ENCODE measurements around the gene LRRC3C. TPM values are rescaled to one million over a fixed set of nuclear protein-coding genes. Genes with fewer than 3 reads are reported as not detected.
A peak's percentile ranks its signal among the peaks of the same experiment; 100 is the strongest.

The LRRC3C gene
- total RNA-seq, 2 donors from 2014 or later = not detected

DNA sequence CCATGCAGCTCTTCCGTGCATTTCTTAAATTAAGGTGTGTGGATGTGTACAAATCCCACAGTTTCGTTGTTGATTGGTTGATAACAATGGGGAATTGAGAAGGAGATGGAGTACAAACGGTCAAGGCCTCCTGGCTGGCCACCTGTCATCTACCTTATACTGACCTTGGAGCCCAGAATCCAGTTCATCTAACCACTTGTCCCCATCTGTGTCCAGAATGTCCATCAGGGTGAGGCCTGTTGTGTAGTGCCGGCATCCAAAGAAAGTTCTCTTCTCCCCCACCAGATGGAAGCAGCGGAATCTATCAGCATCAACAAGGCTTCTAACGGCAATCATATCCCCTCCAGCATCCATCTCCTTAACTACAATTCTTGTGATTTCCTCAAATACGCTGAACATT lies 10.6 kb upstream of the LRRC3C start:
- Mint-ChIP-seq H3K9me3 (no peaks in the 10 kb centered on the region), H3K27me3 (no peaks in the 10 kb centered on the region), H3K36me3 (peaks cover 15% of the 10 kb centered on the region), H3K4me3 (peak overlapping the region; percentile 11), H3K4me1 (ENCODE audit: low read depth in 2 of 2) (peaks cover 44 to 49% of the 10 kb centered on the region in 2 donors), H3K27ac (peak overlapping the region; percentile 70 to 83)
- no peak for ATAC-seq
- no peak for DNase-seq (ENCODE audit: low spot score)

DNA sequence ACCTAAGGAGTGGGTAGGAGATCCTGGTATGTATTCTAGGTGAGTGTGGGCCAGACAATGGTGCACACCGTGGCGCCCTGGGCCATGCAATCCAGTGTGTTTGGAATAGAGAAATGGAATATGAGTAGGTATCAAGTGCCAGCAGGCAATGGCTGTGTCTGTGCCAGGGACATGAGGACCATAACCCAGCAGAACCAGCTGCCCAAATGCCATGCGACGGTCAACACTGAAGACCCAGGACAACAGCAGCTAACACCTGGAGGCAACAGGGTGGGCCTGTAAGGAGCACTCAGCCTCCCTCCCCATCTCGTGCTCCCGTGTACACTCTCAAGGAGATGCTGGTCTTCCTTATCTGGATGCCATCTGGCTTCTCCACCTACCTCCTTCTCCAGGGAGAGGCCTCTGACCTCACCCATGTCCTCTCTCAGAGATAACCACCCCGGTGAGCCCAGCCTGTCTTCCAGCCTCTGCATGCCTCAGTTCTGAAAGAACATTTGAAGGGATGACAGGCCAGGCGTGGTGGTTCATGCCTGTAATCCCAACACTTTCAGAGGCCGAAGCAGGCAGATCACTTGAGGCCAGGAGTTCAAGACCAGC lies 8.3 kb upstream of the LRRC3C start:
- Mint-ChIP-seq H3K4me3 (no peak overlapping the region), H3K36me3 (peaks cover 8% of the 10 kb centered on the region), H3K9me3 (no peaks in the 10 kb centered on the region), H3K27ac (peak overlapping the region in 1 of 2 donors; percentile 70), H3K27me3 (no peaks in the 10 kb centered on the region), H3K4me1 (ENCODE audit: low read depth in 2 of 2) (peaks cover 53 to 56% of the 10 kb centered on the region in 2 donors)
- DNase-seq (ENCODE audit: low spot score) (no peak), ATAC-seq (no peak)

DNA sequence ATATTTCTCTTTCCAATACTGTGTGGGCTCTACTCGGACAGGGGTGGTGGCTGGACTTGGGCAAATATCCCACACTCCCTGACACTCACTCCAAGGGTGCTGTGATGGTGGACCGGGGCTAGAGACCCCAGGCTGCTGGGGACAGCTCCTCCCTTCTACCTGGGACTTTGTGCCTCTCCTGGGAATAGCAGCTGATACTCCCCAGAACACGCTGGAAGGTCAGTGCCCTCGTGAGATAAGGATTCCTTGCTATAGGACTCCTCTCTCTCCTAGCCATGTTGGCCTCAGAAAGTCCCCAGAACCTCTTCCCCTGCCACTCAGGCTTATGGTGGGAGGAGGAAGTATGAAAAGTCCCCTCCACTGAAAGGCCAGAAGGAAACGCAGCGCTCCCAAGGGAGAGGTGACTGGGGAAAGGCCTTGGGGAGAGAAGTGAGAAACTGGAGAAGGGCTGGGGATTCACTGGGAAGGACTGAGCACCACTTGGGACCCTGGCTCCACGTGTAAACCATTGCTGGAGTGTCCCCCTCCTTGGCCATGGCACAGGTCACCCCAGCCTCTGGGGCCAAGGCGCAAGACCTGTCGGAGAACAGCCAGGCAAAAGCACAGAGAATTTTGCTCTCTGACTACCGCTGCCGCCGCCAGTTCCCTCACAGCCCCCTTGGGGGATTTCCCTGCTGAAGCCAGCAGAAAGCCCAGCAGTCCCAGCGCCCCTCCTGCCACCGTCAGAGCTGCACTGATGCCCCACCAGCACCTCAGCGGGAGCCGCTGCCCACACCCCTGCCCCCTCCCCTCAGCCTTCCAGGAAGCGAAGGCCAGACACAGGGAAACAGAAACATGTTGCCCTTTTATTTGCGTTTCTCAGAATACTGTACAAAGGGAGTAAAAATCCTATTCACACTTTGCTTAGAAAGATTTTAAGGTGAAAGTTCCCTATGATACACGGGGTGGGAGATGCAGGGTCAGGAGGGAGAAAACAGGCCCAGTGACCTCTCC lies 7.0 kb upstream of the LRRC3C start:
- Mint-ChIP-seq H3K36me3 (peaks cover 8% of the 10 kb centered on the region), H3K4me1 (ENCODE audit: low read depth in 2 of 2) (peaks cover 60 to 70% of the 10 kb centered on the region in 2 donors), H3K27me3 (no peaks in the 10 kb centered on the region), H3K27ac (peak overlapping the region; percentile 84 to 91), H3K9me3 (no peaks in the 10 kb centered on the region), H3K4me3 (peak overlapping the region; percentile 56)
- ATAC-seq (peak; percentile 81 to 87), DNase-seq (ENCODE audit: low spot score) (peak; percentile 79)

DNA sequence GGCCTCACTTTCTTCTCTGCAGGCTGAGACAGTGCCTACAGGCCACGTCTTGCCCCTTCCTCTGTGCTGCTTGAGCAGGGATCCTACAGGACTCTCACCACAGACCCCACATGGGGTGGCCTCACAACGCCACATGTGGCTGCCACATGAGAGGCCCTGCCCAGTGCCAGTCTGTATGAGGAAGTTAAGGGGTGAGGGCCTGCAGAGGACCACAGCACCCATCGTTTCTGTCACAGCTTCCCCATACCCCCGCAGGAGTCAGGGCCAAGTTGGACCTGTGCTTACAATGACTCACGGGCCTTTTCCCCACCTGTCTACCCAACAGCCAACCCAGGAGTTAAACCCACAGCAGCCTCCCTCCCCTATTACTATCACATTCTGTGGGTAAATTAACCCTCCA lies 6.2 kb upstream of the LRRC3C start:
- Mint-ChIP-seq H3K27me3 (no peaks in the 10 kb centered on the region), H3K27ac (peak overlapping the region; percentile 84 to 91), H3K9me3 (no peaks in the 10 kb centered on the region), H3K4me1 (ENCODE audit: low read depth in 2 of 2) (peaks cover 66 to 76% of the 10 kb centered on the region in 2 donors), H3K36me3 (peaks cover 8% of the 10 kb centered on the region), H3K4me3 (peak overlapping the region; percentile 56)
- ATAC-seq (peak; percentile 56 to 62), DNase-seq (ENCODE audit: low spot score) (no peak)

DNA sequence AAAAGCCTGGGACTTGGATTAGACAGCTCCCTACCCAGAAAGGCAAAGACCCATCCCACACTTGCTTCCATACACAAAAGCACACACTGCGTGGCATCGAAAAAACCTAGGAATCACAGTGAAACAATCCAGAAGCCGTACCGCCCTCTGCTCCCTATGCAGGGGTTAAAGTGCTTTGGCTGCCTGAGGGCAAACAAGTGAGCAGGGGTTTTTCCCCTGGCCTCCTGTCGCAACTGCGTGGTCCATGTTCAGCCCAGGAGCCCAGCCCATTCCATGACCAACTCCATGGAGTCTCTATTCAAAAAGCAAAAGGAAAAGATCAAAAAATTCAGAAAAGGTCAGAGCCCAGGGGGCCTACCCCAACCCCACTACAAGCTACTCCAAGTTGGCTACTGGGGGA lies 5.5 kb upstream of the LRRC3C start:
- H3K9me3 Mint-ChIP-seq = no peaks in the 10 kb centered on the region
- H3K4me1 Mint-ChIP-seq (ENCODE audit: low read depth in 2 of 2) = peaks cover 61 to 76% of the 10 kb centered on the region in 2 donors
- peak overlapping the region; percentile 56 for H3K4me3 Mint-ChIP-seq
- H3K27ac Mint-ChIP-seq = peak overlapping the region; percentile 84 to 91
- DNase-seq (ENCODE audit: low spot score) = no peak
- no peak for ATAC-seq
- peaks cover 6% of the 10 kb centered on the region for H3K36me3 Mint-ChIP-seq
- H3K27me3 Mint-ChIP-seq = no peaks in the 10 kb centered on the region

DNA sequence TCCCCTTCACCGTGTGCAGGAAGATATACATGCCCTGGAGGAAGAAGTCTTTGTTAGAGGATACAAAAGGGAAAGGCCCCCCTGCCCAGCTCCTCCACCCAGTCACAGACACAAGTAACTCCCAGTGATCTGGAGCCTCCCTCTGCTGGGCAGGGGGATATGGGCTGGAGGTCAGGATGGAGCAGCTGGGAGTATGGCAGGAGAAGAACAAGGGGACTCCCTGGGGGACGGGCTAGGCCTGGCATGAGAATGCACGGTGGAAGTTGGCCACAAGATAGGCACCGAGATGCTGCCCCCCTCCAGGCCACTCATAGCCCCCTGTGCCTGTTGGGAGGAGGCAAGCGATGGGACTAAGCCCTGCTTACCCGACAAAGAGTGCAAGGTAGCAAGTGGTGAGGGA lies 4.3 kb upstream of the LRRC3C start:
- DNase-seq (ENCODE audit: low spot score) (no peak), ATAC-seq (no peak)
- no peaks in the 10 kb centered on the region for H3K36me3 Mint-ChIP-seq
- no peaks in the 10 kb centered on the region for H3K27me3 Mint-ChIP-seq
- no peak overlapping the region for H3K4me3 Mint-ChIP-seq
- H3K9me3 Mint-ChIP-seq = no peaks in the 10 kb centered on the region
- H3K4me1 Mint-ChIP-seq (ENCODE audit: low read depth in 2 of 2) = peaks cover 61 to 75% of the 10 kb centered on the region in 2 donors
- peak overlapping the region; percentile 39 to 91 for H3K27ac Mint-ChIP-seq

DNA sequence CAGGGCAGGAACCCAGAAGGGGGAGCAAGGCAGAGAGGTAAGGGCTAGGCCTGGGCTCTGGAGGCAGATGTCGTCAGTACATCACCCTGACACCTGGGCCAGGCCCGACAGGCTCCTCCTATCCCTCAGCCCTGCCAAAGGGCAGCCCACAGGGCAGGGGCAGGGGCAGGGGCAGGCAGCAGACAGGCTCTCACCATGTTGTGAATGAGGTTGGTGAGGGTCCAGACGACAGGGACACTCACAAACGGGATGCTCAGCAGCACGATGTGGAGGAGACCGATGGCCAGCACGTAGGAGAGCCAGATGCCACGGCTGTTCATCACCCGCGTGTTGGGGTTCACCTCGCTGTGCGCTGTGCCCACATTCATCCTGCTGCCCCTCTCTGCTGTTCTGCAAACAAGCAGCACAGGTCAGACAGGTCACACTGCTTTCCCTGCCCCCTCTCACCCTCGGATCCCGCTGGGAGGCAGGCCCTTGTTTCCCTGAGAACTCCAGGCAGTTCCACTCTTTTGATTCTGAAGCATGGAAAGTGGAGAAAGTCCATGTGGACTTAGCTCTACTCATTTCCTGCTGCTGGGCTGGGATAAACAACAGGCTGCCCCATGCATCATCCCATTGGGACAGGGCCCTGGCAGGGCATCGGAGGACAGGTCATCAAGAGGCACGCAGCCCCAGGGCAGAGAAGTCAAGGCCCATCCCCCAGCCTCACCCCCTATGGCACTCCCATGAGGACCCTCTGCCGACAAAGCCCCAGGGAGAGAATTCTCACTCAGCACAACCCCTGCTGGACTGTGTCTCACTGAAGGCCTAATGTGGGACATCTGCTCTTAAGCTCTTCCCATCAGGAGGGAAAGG lies 3.5 kb upstream of the LRRC3C start:
- Mint-ChIP-seq H3K4me3 (peak overlapping the region; percentile 96), H3K27ac (peak overlapping the region in 1 of 2 donors; percentile 90), H3K36me3 (no peaks in the 10 kb centered on the region), H3K4me1 (ENCODE audit: low read depth in 2 of 2) (peaks cover 64 to 68% of the 10 kb centered on the region in 2 donors), H3K27me3 (no peaks in the 10 kb centered on the region), H3K9me3 (no peaks in the 10 kb centered on the region)
- ATAC-seq (no peak), DNase-seq (ENCODE audit: low spot score) (no peak)

DNA sequence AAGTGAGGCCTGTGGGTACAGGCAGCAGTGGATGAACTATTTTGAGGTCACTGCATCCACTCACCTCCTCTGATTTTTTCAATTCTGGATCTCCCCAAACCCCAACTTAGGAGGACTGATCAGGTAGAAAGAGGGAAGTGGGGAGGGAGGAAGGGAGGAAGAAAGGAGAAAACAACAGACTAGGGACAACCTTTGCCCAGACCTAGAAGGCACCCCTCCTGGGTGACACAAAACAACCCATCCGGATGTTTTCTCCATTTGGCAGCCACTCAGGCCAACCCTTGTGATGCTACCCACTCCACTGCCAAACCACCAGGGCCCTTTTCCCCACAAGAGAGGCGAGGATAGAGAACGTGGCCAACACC lies 2.9 kb upstream of the LRRC3C start:
- Mint-ChIP-seq H3K9me3 (no peaks in the 10 kb centered on the region), H3K4me1 (ENCODE audit: low read depth in 2 of 2) (peaks cover 66 to 71% of the 10 kb centered on the region in 2 donors), H3K27me3 (no peaks in the 10 kb centered on the region), H3K36me3 (no peaks in the 10 kb centered on the region), H3K27ac (peak overlapping the region in 1 of 2 donors; percentile 90), H3K4me3 (peak overlapping the region; percentile 96)
- ATAC-seq = no peak
- DNase-seq (ENCODE audit: low spot score) = no peak

DNA sequence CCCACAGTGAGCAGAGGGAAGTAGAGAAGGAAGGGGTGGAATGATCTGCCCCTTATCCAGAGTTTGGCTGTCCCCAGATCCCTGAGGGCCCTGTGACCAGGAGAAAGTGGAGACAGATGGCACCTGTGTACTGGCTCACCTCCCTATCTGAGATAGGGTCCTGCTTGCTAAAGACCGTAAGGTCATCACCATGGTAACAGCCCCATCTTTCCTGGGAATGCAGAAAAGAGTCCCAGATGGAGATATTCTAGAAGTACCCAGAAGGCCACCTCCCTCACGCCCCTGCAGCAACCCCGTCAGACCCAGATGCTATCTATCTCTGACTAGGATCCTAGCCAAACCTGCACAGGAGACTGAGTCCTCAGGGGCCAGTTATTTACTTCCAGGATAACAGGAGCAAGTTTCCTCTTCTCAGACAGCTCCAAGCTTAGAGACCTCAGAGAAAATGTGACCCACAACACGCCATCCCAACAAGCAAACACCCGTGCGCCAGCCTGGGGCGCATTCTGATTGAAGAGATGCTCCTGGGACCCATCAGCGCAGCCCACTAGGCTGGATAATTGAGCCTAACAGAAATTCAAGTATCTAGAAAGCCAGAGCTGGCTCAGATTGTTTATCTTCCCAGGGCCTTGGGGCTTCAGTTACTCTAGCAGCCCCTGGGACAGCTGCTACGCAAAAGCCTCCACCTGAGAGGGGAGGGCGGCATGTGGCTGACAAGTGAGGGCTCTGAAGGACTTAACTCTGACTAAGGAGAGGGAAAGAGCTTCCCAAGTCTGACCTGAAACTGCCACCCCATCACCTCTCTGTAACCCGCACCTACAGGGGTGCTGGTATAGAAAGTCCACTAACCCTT lies 2.0 kb upstream of the LRRC3C start:
- H3K4me3 Mint-ChIP-seq = peak overlapping the region; percentile 96
- no peak for ATAC-seq
- no peaks in the 10 kb centered on the region for H3K27me3 Mint-ChIP-seq
- H3K9me3 Mint-ChIP-seq = no peaks in the 10 kb centered on the region
- no peak for DNase-seq (ENCODE audit: low spot score)
- H3K27ac Mint-ChIP-seq = peak overlapping the region; percentile 90
- H3K36me3 Mint-ChIP-seq = no peaks in the 10 kb centered on the region
- peaks cover 62 to 65% of the 10 kb centered on the region in 2 donors for H3K4me1 Mint-ChIP-seq (ENCODE audit: low read depth in 2 of 2)

DNA sequence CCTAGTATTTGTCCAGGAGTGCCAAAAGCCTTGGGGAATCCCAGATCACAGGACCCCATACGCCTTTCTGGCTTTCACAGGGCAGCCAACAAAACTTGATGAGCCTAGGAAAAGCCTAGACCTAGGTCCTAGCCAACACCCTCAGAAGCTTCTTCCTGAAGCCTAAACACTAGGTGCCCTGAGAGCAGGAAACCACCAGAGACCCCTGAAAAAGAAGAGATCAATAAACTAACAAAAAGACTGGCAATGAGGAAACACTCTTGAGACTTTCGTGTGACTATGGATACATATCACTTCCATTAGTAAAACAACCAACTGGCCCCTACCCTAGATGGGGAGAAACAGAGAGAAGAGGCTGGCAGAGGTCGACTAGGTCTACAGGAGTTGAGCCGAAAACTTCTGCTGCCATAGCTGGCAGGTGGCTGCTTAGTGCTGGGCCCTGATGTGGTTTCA lies 1.4 kb upstream of the LRRC3C start:
- ATAC-seq = no peak
- H3K4me1 Mint-ChIP-seq (ENCODE audit: low read depth in 2 of 2) = peaks cover 57 to 60% of the 10 kb centered on the region in 2 donors
- DNase-seq (ENCODE audit: low spot score) = no peak
- peak overlapping the region; percentile 90 for H3K27ac Mint-ChIP-seq
- no peaks in the 10 kb centered on the region for H3K9me3 Mint-ChIP-seq
- no peaks in the 10 kb centered on the region for H3K36me3 Mint-ChIP-seq
- peak overlapping the region; percentile 96 for H3K4me3 Mint-ChIP-seq
- no peaks in the 10 kb centered on the region for H3K27me3 Mint-ChIP-seq

DNA sequence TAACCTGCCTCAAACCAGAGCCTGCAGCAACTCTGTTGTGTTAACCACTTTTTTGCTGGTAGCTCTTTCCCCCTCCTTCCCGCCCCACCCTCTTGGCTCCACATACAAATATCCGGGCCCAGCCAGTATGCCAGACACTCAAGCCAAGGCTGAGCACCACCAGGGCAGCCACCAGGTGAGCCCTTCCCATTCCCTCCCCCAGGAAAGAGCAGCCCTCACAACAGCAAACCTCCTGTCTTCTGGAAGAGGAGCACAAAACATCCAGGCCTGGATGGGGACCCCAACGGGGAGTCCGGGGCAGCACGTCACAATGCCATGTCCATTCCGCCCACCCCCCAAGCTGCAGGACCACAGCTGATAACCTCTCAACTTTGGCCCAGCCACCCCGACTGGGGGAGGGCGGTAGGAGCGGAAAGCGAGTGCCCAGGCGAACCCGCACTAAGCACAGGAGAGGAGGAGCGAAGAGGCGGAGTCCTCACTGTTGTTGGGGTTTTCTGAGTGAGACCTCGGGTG lies 888 bp upstream of the LRRC3C start:
- DNase-seq (ENCODE audit: low spot score) = peak; percentile 80
- Mint-ChIP-seq H3K4me1 (ENCODE audit: low read depth in 2 of 2) (peaks cover 52 to 56% of the 10 kb centered on the region in 2 donors), H3K27me3 (no peaks in the 10 kb centered on the region), H3K4me3 (peak overlapping the region; percentile 96), H3K9me3 (no peaks in the 10 kb centered on the region), H3K36me3 (no peaks in the 10 kb centered on the region), H3K27ac (peak overlapping the region; percentile 90)
- peak; percentile 72 to 73 for ATAC-seq

DNA sequence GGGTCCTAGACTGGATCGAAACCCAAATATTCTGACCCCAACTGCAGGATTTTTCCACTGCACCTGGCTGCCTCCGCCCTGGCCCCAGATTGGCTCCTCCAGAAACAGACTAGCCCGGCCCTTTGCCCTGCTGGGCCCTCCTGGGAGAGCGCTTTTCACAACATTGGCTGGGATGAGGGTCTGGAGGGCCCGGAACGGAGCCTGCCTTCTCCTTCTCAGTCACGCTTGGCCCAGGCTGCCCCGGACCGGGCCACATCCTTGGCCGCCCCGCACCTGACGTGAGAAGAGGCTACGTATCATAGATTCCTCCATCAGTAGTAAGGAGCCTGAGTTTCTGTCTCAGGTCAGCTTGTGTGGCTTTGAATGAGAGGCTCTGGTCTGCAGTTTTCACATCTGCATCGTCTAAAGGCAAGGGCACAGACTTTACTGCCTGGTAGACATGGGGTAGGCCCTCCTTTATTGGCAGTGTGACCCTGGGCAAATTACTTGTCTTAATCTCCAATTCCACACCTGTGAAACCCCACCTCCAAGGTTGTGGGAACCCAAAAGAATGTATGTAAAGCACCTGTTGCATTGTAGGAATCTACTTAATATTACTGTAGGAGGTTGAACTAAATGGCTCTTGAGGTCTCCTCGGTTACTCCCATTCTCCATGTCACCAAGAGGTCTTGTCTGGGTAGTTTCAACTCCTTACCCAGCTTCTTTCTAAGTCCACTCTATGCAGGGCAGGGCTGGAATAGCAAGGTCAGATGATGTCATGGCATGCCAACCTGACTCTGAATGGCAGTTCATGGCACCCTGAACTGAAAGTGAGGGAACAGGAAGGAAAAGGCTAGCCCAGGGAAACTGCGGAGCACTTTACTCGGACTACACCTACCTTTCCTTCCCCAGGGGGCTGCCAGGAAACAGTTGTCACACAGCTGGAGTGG lies 661 bp downstream of the LRRC3C start:
- peak overlapping the region; percentile 96 for H3K4me3 Mint-ChIP-seq
- H3K36me3 Mint-ChIP-seq = no peaks in the 10 kb centered on the region
- no peaks in the 10 kb centered on the region for H3K27me3 Mint-ChIP-seq
- peaks cover 41 to 44% of the 10 kb centered on the region in 2 donors for H3K4me1 Mint-ChIP-seq (ENCODE audit: low read depth in 2 of 2)
- H3K27ac Mint-ChIP-seq = peak overlapping the region; percentile 90
- ATAC-seq = peak; percentile 1 to 2
- no peak for DNase-seq (ENCODE audit: low spot score)
- H3K9me3 Mint-ChIP-seq = no peaks in the 10 kb centered on the region
